DND-41 (cell line): ENCODE data around the gene IMP4.

Experiments used
- ATAC-seq: fragments of 200-7000 bp; cut with Tn5 transposase; 3 replicates; pipeline ENCODE4 v1.9.1; 2021; ENCODE audit warnings: low read depth; ENCODE audit not compliant: insufficient read depth
- DNase-seq: peaks from one replicate; pipeline ENCODE4 v3.0.0-alpha.2; 2020
- H2AFZ ChIP-seq: 2 replicates; pipeline ENCODE4 v1.6.0; 2012; ENCODE audit warnings: low read depth, low read length
- H3K27ac ChIP-seq: 2 replicates; pipeline ENCODE4 v1.5.1; 2012; ENCODE audit warnings: low read length, inconsistent platforms
- H3K27me3 ChIP-seq: fragments of 200-600 bp; sonication (generic); 2 replicates; pipeline ENCODE4 v1.6.0; 2012; ENCODE audit warnings: low read length, mild to moderate bottlenecking, inconsistent platforms; ENCODE audit not compliant: insufficient read depth, poor library complexity
- H3K36me3 ChIP-seq: 2 replicates; pipeline ENCODE4 v1.5.1; 2012; ENCODE audit warnings: low read length, inconsistent platforms; ENCODE audit not compliant: insufficient read depth
- H3K4me1 ChIP-seq: 2 replicates; pipeline ENCODE4 v1.5.1; 2012; ENCODE audit warnings: mild to moderate bottlenecking, low read length; ENCODE audit not compliant: insufficient read depth
- H3K4me2 ChIP-seq: 2 replicates; pipeline ENCODE4 v1.6.0; 2012; ENCODE audit warnings: mild to moderate bottlenecking, moderate library complexity, low read length, inconsistent platforms; ENCODE audit not compliant: insufficient read depth
- H3K4me3 ChIP-seq, 2 experiments: fragments of 200-600 bp in 1 of 2; shearing (Covaris generic) in 1 of 2; 2 replicates each; pipeline ENCODE4 v1.5.1; 2012 to 2016; ENCODE audit warnings: inconsistent platforms in 2 of 2, low read length in 2 of 2, mild to moderate bottlenecking in 2 of 2, low read depth in 1 of 2, moderate library complexity in 1 of 2
- H3K79me2 ChIP-seq: 2 replicates; pipeline ENCODE4 v1.6.0; 2012; ENCODE audit warnings: low read length, inconsistent platforms; ENCODE audit not compliant: insufficient read depth
- H3K9ac ChIP-seq: 2 replicates; pipeline ENCODE4 v1.6.0; 2012; ENCODE audit warnings: low read depth, mild to moderate bottlenecking, inconsistent platforms, low read length, moderate library complexity
- H3K9me3 ChIP-seq: 2 replicates; pipeline ENCODE4 v1.5.1; 2012; ENCODE audit warnings: low read length, moderate library complexity, mild to moderate bottlenecking, inconsistent platforms; ENCODE audit not compliant: insufficient read depth, severe bottlenecking
- H4K20me1 ChIP-seq: 2 replicates; pipeline ENCODE4 v1.6.0; 2012; ENCODE audit warnings: low read length; ENCODE audit not compliant: insufficient read depth
- CTCF ChIP-seq: IDR thresholded peaks from 2 replicates; pipeline ENCODE4 v1.5.1; 2012; ENCODE audit warnings: borderline replicate concordance, low read length, moderate library complexity, mild to moderate bottlenecking; ENCODE audit not compliant: poor library complexity, severe bottlenecking; ENCODE audit errors: extremely low read depth
- EZH2 ChIP-seq: IDR thresholded peaks from 3 replicates; pipeline ENCODE4 v1.6.1; 2012; ENCODE audit warnings: borderline replicate concordance, low read depth, mild to moderate bottlenecking, moderate library complexity, low read length, inconsistent platforms; ENCODE audit not compliant: severe bottlenecking

IMP4 gene

GRCh38 chr2:130341562-130342019 lies 1.1 kb upstream of the IMP4 start:
- H3K4me1 ChIP-seq = peaks cover 35% of the 10 kb centered on the region
- H3K36me3 ChIP-seq = peaks cover 54% of the 10 kb centered on the region
- peak overlapping the region; percentile 94 for H3K27ac ChIP-seq
- peak overlapping the region; percentile 56 to 89; a peak in 3 of 4 replicates for H3K4me3 ChIP-seq
- no peak for DNase-seq
- no peak; the same call in 2 of the 3 replicates for ATAC-seq
- H3K4me2 ChIP-seq = peak overlapping the region; percentile 89
- H3K27me3 ChIP-seq = no peaks in the 10 kb centered on the region
- peaks cover 36% of the 10 kb centered on the region for H3K79me2 ChIP-seq
- peaks cover 22% of the 10 kb centered on the region for H4K20me1 ChIP-seq
- TF ChIP-seq CTCF (no peak), EZH2 (no peak)
- H2AFZ ChIP-seq = peak overlapping the region; percentile 87
- H3K9ac ChIP-seq = peak overlapping the region; percentile 64
- H3K9me3 ChIP-seq = no peaks in the 10 kb centered on the region

GRCh38 chr2:130342020-130342532 lies 621 bp upstream of the IMP4 start:
- H3K36me3 ChIP-seq = peaks cover 59% of the 10 kb centered on the region
- H3K9ac ChIP-seq = peak overlapping the region; percentile 64
- H3K9me3 ChIP-seq = no peaks in the 10 kb centered on the region
- peaks cover 36% of the 10 kb centered on the region for H3K79me2 ChIP-seq
- peak overlapping the region; percentile 89 for H3K4me2 ChIP-seq
- TF ChIP-seq EZH2 (no peak), CTCF (no peak)
- ATAC-seq (peak; percentile 73), DNase-seq (peak; percentile 86)
- peaks cover 35% of the 10 kb centered on the region for H3K4me1 ChIP-seq
- peaks cover 22% of the 10 kb centered on the region for H4K20me1 ChIP-seq
- H3K27ac ChIP-seq = peak overlapping the region; percentile 94
- peak overlapping the region; percentile 87 for H2AFZ ChIP-seq
- H3K4me3 ChIP-seq = peak overlapping the region; percentile 56 to 89; a peak in 3 of 4 replicates
- H3K27me3 ChIP-seq = no peaks in the 10 kb centered on the region

- Histone ChIP-seq H4K20me1 (peaks cover 25% of the 10 kb centered on the region), H3K4me2 (peak overlapping the region; percentile 89; the same call in 1 of the 2 replicates), H3K9ac (no peak overlapping the region), H3K4me1 (peaks cover 35% of the 10 kb centered on the region), H3K79me2 (peaks cover 36% of the 10 kb centered on the region), H3K27ac (no peak overlapping the region), H3K27me3 (no peaks in the 10 kb centered on the region), H3K36me3 (peaks cover 60% of the 10 kb centered on the region), H2AFZ (no peak overlapping the region), H3K9me3 (no peaks in the 10 kb centered on the region), H3K4me3 (no peak overlapping the region)
- no peak for ATAC-seq
- TF ChIP-seq CTCF = no peak
- TF ChIP-seq EZH2 = no peak
- DNase-seq = no peak
These were observed 1.9 kb downstream of the IMP4 start for GRCh38 chr2:130344578-130344977.
